HCT116 (cell line): ENCODE results near the gene GCDH. TPM values are rescaled to one million over a fixed set of nuclear protein-coding genes. Genes with fewer than 3 reads are reported as not detected.

Experiments used
- ATAC-seq: fragments of 200-7000 bp; cut with Tn5 transposase; 2 replicates; pipeline ENCODE4 v1.9.1; 2020; ENCODE audit warnings: mild to moderate bottlenecking, moderate library complexity
- BruUV-seq: library from RNA; stranded (reverse); fragments of 400-500 nt; replicated peaks from 2 replicates; lab custom pipeline; 2021; lab: Mats Ljungman, UMichigan
- CTCF ChIA-PET: fragments of 300-600 bp; sonication (Branson Sonifier 250); formaldehyde crosslinking; loops from one replicate; lab custom pipeline; 2021; ENCODE audit warnings: antibody characterized with exemption; lab: Charles Lee
- POLR2A ChIA-PET: fragments of 300-600, 350-600 bp; sonication (Branson Sonifier 250); formaldehyde crosslinking; loops from one replicate; lab custom pipeline; 2021; ENCODE audit warnings: antibody characterized with exemption; lab: Charles Lee
- RAD21 ChIA-PET, 2 experiments: fragments of 300-600 bp; sonication (Branson Sonifier 250); formaldehyde crosslinking; loops; one replicate each; lab custom pipeline; 2023; ENCODE audit warnings: low total read pairs in 2 of 2; ENCODE audit not compliant: uncharacterized antibody in 2 of 2, unreplicated experiment in 2 of 2, low non-redundant PET in 1 of 2; lab: Charles Lee
- DNase-seq: peaks from one replicate; pipeline ENCODE4 v3.0.0-alpha.2; 2010; ENCODE audit warnings: low read depth, low spot score
- H2AFZ ChIP-seq: fragments of 200-600 bp; shearing (Covaris generic), sonication (generic); 2 replicates; pipeline ENCODE4 v1.6.1; 2017; ENCODE audit warnings: low read depth, mixed run types, mixed read lengths, antibody characterized with exemption, low read length; ENCODE audit not compliant: poor library complexity, severe bottlenecking
- H3K27ac ChIP-seq: 2 replicates; pipeline ENCODE4 v1.5.1; 2012; ENCODE audit warnings: low read depth, low read length
- H3K27me3 ChIP-seq: fragments of 200-600 bp; sonication (generic); 2 replicates; pipeline ENCODE4 v1.6.1; 2016; ENCODE audit warnings: mixed run types, low read length, mixed read lengths; ENCODE audit not compliant: insufficient read depth
- H3K36me3 ChIP-seq, 2 experiments: fragments of 200-500 bp in 1 of 2; fragments of 200-600 bp in 1 of 2; sonication (Bioruptor generic) in 1 of 2; sonication (generic) in 1 of 2; 2 replicates each; pipeline versions ENCODE4 v1.5.1 to v1.6.1; 2014 to 2016; ENCODE audit warnings: low read length in 2 of 2, inconsistent platforms in 1 of 2, mixed read lengths in 1 of 2, mixed run types in 1 of 2; ENCODE audit not compliant: insufficient read depth in 2 of 2, control insufficient read depth in 1 of 2
- H3K4me1 ChIP-seq, 2 experiments: fragments of 200-600 bp in 1 of 2; sonication (generic) in 1 of 2; 2 replicates each; pipeline versions ENCODE4 v1.5.1 to v1.6.1; 2012 to 2017; ENCODE audit warnings: low read length in 2 of 2, inconsistent platforms in 1 of 2, mild to moderate bottlenecking in 1 of 2, mixed read lengths in 1 of 2, mixed run types in 1 of 2, moderate library complexity in 1 of 2; ENCODE audit not compliant: insufficient read depth in 2 of 2, control insufficient read depth in 1 of 2
- H3K4me2 ChIP-seq: fragments of 200-600 bp; sonication (generic); 2 replicates; pipeline ENCODE4 v1.6.1; 2017; ENCODE audit warnings: mixed run types, low read length, mixed read lengths
- H3K4me3 ChIP-seq, 2 experiments: fragments of 200-600 bp in 1 of 2; sonication (generic) in 1 of 2; replicated peaks in 1 of 2; 2 replicates each; pipeline ENCODE4 v1.5.1; 2011 to 2016; ENCODE audit warnings: low read length in 2 of 2, control low read depth in 1 of 2, low read depth in 1 of 2, mild to moderate bottlenecking in 1 of 2, mixed read lengths in 1 of 2, mixed run types in 1 of 2
- H3K79me2 ChIP-seq: fragments of 200-600 bp; sonication (generic); 2 replicates; pipeline ENCODE4 v1.6.1; 2017; ENCODE audit warnings: mild to moderate bottlenecking, mixed run types, low read length, moderate library complexity, mixed read lengths; ENCODE audit not compliant: insufficient read depth
- H3K9ac ChIP-seq: fragments of 200-600 bp; sonication (generic); 2 replicates; pipeline ENCODE4 v1.6.1; 2016; ENCODE audit warnings: low read length, mixed read lengths
- H3K9me2 ChIP-seq: fragments of 200-600 bp; sonication (generic), shearing (Covaris generic); 2 replicates; pipeline ENCODE4 v1.6.1; 2017; ENCODE audit warnings: mixed run types, mild to moderate bottlenecking, moderate library complexity; ENCODE audit not compliant: insufficient read depth
- H3K9me3 ChIP-seq, 2 experiments: fragments of 200-500 bp in 1 of 2; fragments of 200-600 bp in 1 of 2; sonication (Bioruptor generic) in 1 of 2; sonication (generic) in 1 of 2; 2 replicates each; pipeline ENCODE4 v1.6.1; 2014 to 2017; ENCODE audit warnings: low read length in 2 of 2, mixed read lengths in 2 of 2, inconsistent platforms in 1 of 2, low read depth in 1 of 2, mild to moderate bottlenecking in 1 of 2, mixed run types in 1 of 2, moderate library complexity in 1 of 2; ENCODE audit not compliant: control insufficient read depth in 1 of 2, insufficient read depth in 1 of 2
- H4K20me1 ChIP-seq: fragments of 200-600 bp; sonication (generic), shearing (Covaris generic); 2 replicates; pipeline ENCODE4 v1.6.1; 2017; ENCODE audit warnings: mixed run types, mild to moderate bottlenecking, moderate library complexity; ENCODE audit not compliant: insufficient read depth
- ATF3 ChIP-seq: IDR thresholded peaks from 2 replicates; pipeline ENCODE4 v1.6.1; 2012
- JUND ChIP-seq: IDR thresholded peaks from 2 replicates; pipeline ENCODE4 v1.6.1; 2012
- MAX ChIP-seq: IDR thresholded peaks from 2 replicates; pipeline ENCODE4 v1.6.1; 2012
- REST ChIP-seq: IDR thresholded peaks from 2 replicates; pipeline ENCODE4 v1.6.1; 2012; ENCODE audit warnings: low read depth
- SIN3A ChIP-seq: IDR thresholded peaks from 2 replicates; pipeline ENCODE4 v1.6.1; 2012; ENCODE audit warnings: low read depth
- SRF ChIP-seq: IDR thresholded peaks from 2 replicates; pipeline ENCODE4 v1.6.1; 2012; ENCODE audit warnings: low read depth
- ZBTB33 ChIP-seq: IDR thresholded peaks from 2 replicates; pipeline ENCODE4 v1.6.1; 2011; ENCODE audit warnings: mild to moderate bottlenecking, low read length, moderate library complexity; ENCODE audit not compliant: insufficient replicate concordance; ENCODE audit errors: extremely low read depth
- ZFX ChIP-seq: fragments of 450-650 bp; IDR thresholded peaks from 2 replicates; pipeline ENCODE4 v1.6.1; 2017
- ZNF274 ChIP-seq: fragments of 200-500 bp; sonication (Bioruptor generic); IDR thresholded peaks from 2 replicates; pipeline ENCODE4 v1.6.1; 2014; ENCODE audit warnings: mild to moderate bottlenecking, low read depth, low read length, inconsistent platforms
- intact Hi-C: fragments of 100-400 bp; cut with micrococcal nuclease; formaldehyde crosslinking; loops from 2 replicates; pipeline ENCODE4 v1.10.0; 2022
- total RNA-seq: library from RNA; stranded (reverse); gene quantifications from one replicate; pipeline ENCODE4 v1.2.1, GENCODE V29; 2021; ENCODE audit not compliant: unreplicated experiment

The GCDH gene
- total RNA-seq, 1 experiment from 2014 or later = 23.2 TPM

- Histone ChIP-seq H3K27ac (no peak overlapping the region), H3K9me3 (no peaks in the 10 kb centered on the region), H3K9me2 (no peaks in the 10 kb centered on the region), H3K79me2 (no peaks in the 10 kb centered on the region), H3K4me3 (no peak overlapping the region), H3K36me3 (peaks cover 0 to 7% of the 10 kb centered on the region in 2 experiments; a peak in 1 of 4 replicates), H3K27me3 (no peaks in the 10 kb centered on the region), H4K20me1 (no peaks in the 10 kb centered on the region)
- ChIA-PET CTCF (no interaction called here), POLR2A (no interaction called here)
- intact Hi-C loops = no loop called here
- DNase-seq (no peak), ATAC-seq (no peak)
- no TSS peak for BruUV-seq
- no peak for TF ChIP-seq JUND
- no peak for TF ChIP-seq REST
- TF ChIP-seq MAX = no peak
- TF ChIP-seq ZNF274 = no peak
- no peak for TF ChIP-seq SIN3A
- no peak for TF ChIP-seq SRF
- no peak for TF ChIP-seq ZBTB33
- no peak for TF ChIP-seq ZFX
- TF ChIP-seq ATF3 = no peak
- TF ChIP-seq, all 23 proteins: peak for 0
- Histone ChIP-seq H3K9ac (no peak overlapping the region), H2AFZ (no peak overlapping the region), H3K4me1 (peaks cover 0 to 6% of the 10 kb centered on the region in 2 experiments; a peak in 2 of 4 replicates), H3K4me2 (no peak overlapping the region)
- RAD21 ChIA-PET = no interaction called here
These were observed 25.1 kb upstream of the GCDH start for GRCh38 chr19:12865746-12866415.
